Esophagus squamous epithelium (tissue), 5 donors: ENCODE results near the gene CACNA2D2. TPM values are rescaled to one million over a fixed set of nuclear protein-coding genes. Genes with fewer than 3 reads are reported as not detected.

Experiments used
- DNase-seq: peaks from one replicate; lab custom pipeline; 2025; lab: John Stamatoyannopoulos, UW
- H3K27ac ChIP-seq, 4 donors: fragments of 200-600 bp; sonication (generic); one replicate each; pipeline ENCODE4 v1.5.1; 2016 to 2019; ENCODE audit warnings: mild to moderate bottlenecking in 1 of 4
- H3K27me3 ChIP-seq, 4 donors: fragments of 200-600 bp; sonication (generic); 1 replicate in 3 of 4; 2 replicates in 1 of 4; pipeline versions ENCODE4 v1.5.1 to v1.6.0; 2017 to 2021; ENCODE audit warnings: antibody characterized with exemption in 1 of 4
- H3K36me3 ChIP-seq, 3 donors: fragments of 200-600 bp; sonication (generic); one replicate each; pipeline ENCODE4 v1.5.1; 2016 to 2019
- H3K4me1 ChIP-seq, 3 donors: fragments of 200-600 bp; sonication (generic); one replicate each; pipeline ENCODE4 v1.5.1; 2017 to 2019
- H3K4me3 ChIP-seq, 4 donors: fragments of 200-600 bp; sonication (generic); 1 replicate in 3 of 4; 2 replicates in 1 of 4; pipeline ENCODE4 v1.5.1; 2016 to 2019; ENCODE audit warnings: mild to moderate bottlenecking in 2 of 4, moderate library complexity in 1 of 4
- H3K9me3 ChIP-seq, 3 donors: fragments of 200-600 bp; sonication (generic); one replicate each; pipeline ENCODE4 v1.5.1; 2016 to 2019
- POLR2A ChIP-seq, 4 donors: fragments of 450-650 bp; IDR thresholded peaks; one replicate each; pipeline ENCODE4 v1.6.1; 2017; ENCODE audit warnings: antibody characterized with exemption in 4 of 4, mild to moderate bottlenecking in 4 of 4, moderate library complexity in 3 of 4
- WGBS, 2 donors: methylation state at CpG; one replicate each; pipeline ENCODE4 v1.1.5; 2018; 5-methylcytosine and 5-hydroxymethylcytosine counted together
- intact Hi-C: fragments of 100-400 bp; cut with DNase I; formaldehyde crosslinking; loops from one replicate; pipeline ENCODE4 v1.15.0; 2022
- total RNA-seq, 4 donors: library from RNA; depleted of rRNA; stranded (reverse); fragments of >200 nt; gene quantifications; one replicate each; pipeline ENCODE4 v1.1.0, GENCODE V29; 2016
- TF ChIP-seq, protein P1 (sequence below), 6 experiments: fragments of 450-650 bp in 4 of 6; fragments of 200-600 bp in 2 of 6; sonication (generic) in 2 of 6; IDR thresholded peaks; one replicate each; pipeline ENCODE4 v1.5.1; 2016 to 2019; ENCODE audit warnings: antibody characterized with exemption in 6 of 6, mild to moderate bottlenecking in 4 of 6, moderate library complexity in 4 of 6
- donor health status: DM: yes; HTN: yes; CAD: no.

Gene CACNA2D2
- total RNA-seq, 4 donors from 2014 or later, result 0.18 to 0.57 (median 0.35) TPM; not detected in 1

DNA sequence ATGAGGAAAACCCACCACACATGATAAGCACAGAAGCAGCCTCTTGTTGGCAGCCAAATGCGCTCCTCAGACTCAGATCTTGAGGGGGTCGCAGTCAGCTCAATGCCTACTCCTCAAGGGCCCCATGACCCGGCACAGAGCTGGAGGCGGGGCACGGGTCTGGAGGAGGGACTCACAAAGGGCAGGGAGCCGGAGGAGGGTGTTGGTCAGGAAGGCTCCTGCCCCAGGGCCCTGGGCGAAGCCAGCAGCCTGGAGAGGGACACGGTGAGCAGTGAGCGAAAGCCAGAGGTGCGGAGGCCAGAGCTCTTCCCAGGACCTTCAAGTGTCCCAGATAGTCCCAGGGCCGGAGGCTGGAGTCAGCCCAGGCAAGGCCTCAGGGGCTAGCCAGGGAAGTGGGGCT lies 9.8 kb downstream of the CACNA2D2 start:
- no peak for DNase-seq
- no peak for TF ChIP-seq POLR2A (IDR thresholded peaks at IDR 0.05)
- TF ChIP-seq, protein P1, sequence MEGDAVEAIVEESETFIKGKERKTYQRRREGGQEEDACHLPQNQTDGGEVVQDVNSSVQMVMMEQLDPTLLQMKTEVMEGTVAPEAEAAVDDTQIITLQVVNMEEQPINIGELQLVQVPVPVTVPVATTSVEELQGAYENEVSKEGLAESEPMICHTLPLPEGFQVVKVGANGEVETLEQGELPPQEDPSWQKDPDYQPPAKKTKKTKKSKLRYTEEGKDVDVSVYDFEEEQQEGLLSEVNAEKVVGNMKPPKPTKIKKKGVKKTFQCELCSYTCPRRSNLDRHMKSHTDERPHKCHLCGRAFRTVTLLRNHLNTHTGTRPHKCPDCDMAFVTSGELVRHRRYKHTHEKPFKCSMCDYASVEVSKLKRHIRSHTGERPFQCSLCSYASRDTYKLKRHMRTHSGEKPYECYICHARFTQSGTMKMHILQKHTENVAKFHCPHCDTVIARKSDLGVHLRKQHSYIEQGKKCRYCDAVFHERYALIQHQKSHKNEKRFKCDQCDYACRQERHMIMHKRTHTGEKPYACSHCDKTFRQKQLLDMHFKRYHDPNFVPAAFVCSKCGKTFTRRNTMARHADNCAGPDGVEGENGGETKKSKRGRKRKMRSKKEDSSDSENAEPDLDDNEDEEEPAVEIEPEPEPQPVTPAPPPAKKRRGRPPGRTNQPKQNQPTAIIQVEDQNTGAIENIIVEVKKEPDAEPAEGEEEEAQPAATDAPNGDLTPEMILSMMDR (IDR thresholded peaks at IDR 0.05), result no peak
- intact Hi-C loops, result no loop called here
- 93% methylated on average over 9 of the region's 11 CpGs; no CpG with 5 or more reads in 1 of the 2 donors for WGBS, 2 donors
- H3K4me1 ChIP-seq, result no peaks in the 10 kb centered on the region
- peaks cover 0 to 9% (median 0%) of the 10 kb centered on the region in 4 donors for H3K27me3 ChIP-seq
- no peak overlapping the region for H3K4me3 ChIP-seq
- no peak overlapping the region for H3K27ac ChIP-seq
- H3K9me3 ChIP-seq, result no peaks in the 10 kb centered on the region
- no peaks in the 10 kb centered on the region for H3K36me3 ChIP-seq

DNA sequence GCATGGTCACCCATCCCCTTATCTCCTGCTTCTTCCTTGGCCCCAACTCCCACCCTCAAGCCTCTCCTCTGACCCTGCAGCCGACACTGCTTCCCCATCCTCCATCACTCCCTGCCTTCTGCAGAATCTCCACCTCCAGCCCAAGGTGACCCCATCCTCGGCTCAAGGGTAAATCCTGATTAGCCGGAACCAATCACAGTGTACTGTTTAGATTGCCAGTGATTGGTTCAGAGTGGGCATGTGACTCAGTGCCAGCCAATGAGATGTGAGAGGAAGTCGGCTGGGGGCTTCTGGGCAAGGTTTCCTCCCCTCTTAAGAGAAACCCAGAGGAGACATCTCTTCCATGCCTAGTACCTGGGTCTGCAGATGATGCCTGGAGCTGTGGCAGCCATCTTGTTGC lies 10.3 kb downstream of the CACNA2D2 start:
- intact Hi-C loops, result no loop called here
- Histone ChIP-seq H3K4me3 (no peak overlapping the region), H3K27me3 (peaks cover 0 to 5% (median 0%) of the 10 kb centered on the region in 4 donors), H3K9me3 (no peaks in the 10 kb centered on the region), H3K27ac (no peak overlapping the region), H3K4me1 (no peaks in the 10 kb centered on the region), H3K36me3 (no peaks in the 10 kb centered on the region)
- WGBS, 2 donors, result 73% methylated on average over 2 to 3 of the region's 4 CpGs
- TF ChIP-seq POLR2A (IDR thresholded peaks at IDR 0.05), result no peak
- TF ChIP-seq, protein P1 (IDR thresholded peaks at IDR 0.05), result no peak
- no peak for DNase-seq

DNA sequence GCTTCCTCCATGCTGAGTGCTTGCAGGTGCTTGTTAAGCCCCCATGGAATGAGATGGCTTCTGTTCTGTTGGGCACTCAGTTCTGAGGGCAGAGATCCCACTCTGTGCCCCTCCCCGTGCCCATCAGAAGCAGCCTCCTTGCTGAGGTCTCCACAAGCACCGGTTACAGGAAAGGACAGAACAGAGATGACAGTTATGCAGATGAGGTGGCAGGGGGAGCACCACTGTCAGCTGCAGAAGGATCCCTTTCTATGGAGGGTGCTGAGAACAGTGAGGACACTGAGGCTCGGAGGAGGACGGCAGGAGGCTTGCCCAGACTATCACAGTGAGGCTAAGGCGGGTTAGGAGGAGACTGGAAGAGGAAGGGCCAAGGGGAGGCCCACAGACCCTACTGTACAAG lies 12.4 kb downstream of the CACNA2D2 start:
- TF ChIP-seq, protein P1 (IDR thresholded peaks at IDR 0.05), result no peak
- no peak for TF ChIP-seq POLR2A (IDR thresholded peaks at IDR 0.05)
- intact Hi-C loops, result no loop called here
- Histone ChIP-seq H3K9me3 (no peaks in the 10 kb centered on the region), H3K36me3 (no peaks in the 10 kb centered on the region), H3K27me3 (no peaks in the 10 kb centered on the region), H3K4me3 (no peak overlapping the region), H3K4me1 (no peaks in the 10 kb centered on the region), H3K27ac (no peak overlapping the region)
- 60 to 84% methylated on average over 2 to 3 of the region's 5 CpGs for WGBS, 2 donors
- DNase-seq, result no peak

DNA sequence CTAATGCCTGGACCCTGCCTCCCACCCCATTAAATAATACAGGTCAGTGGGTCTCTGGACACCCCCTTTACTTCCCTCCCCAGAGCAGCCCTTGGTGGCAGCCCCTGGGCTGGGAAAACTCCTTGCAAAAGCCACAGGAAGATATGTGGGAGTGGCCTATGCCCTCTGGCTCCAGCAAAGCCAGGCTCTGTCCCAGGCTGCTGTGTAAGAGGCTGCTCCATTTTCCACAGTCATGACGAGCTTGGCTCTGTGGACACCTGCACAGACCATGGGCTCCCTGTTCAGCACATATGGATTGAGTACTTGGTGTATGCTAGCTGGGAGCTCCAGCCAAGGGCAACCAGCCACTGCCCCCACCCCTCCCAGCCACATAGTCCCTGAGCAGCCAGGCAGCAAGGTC lies 13.0 kb downstream of the CACNA2D2 start:
- Histone ChIP-seq H3K4me3 (no peak overlapping the region), H3K4me1 (no peaks in the 10 kb centered on the region), H3K36me3 (no peaks in the 10 kb centered on the region), H3K9me3 (no peaks in the 10 kb centered on the region), H3K27ac (no peak overlapping the region), H3K27me3 (no peaks in the 10 kb centered on the region)
- DNase-seq, result no peak
- intact Hi-C loops, result no loop called here
- TF ChIP-seq, protein P1 (IDR thresholded peaks at IDR 0.05), result no peak
- no CpG with 5 or more reads among the region's 1 CpG for whole genome bisulfite sequencing, 2 donors

DNA sequence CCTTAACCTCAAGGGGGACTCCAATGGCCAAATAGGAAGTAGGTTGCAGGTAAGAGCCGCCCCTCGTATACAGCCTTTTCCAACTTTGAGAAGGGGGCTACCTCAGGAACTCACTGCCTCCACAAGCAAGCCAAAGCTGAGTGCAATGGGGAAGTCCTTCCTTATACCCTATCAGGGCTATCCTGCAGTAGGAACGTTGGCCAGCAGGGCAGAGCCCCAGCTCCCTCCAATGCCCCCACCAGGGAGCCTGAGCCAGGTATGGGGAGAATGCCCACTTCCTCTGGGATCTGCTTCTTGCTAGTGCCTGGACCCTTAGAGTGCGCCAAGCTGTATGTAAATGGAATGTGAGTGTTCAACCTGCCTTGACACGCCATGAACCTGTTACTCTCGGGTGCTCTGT lies 16.3 kb downstream of the CACNA2D2 start:
- WGBS, 2 donors, result 32% methylated on average over 4 of the region's 6 CpGs; no CpG with 5 or more reads in 1 of the 2 donors
- no peak for DNase-seq
- no peak overlapping the region for H3K27ac ChIP-seq
- H3K27me3 ChIP-seq, result no peaks in the 10 kb centered on the region
- H3K4me1 ChIP-seq, result no peaks in the 10 kb centered on the region
- no peaks in the 10 kb centered on the region for H3K9me3 ChIP-seq
- no peak overlapping the region for H3K4me3 ChIP-seq
- no peak for TF ChIP-seq POLR2A (IDR thresholded peaks at IDR 0.05)
- TF ChIP-seq, protein P1 (IDR thresholded peaks at IDR 0.05), result no peak
- intact Hi-C loops, result no loop called here
- H3K36me3 ChIP-seq, result no peaks in the 10 kb centered on the region
